GM18868 (cell line): ENCODE results near the gene C1orf50.
"Not testable (repeated sequence)": the region's sequence is repeated elsewhere in the genome, so short reads cannot be mapped to it uniquely, and the experiment has no call there.

Experiments used
- ATAC-seq: cut with Tn5 transposase; IDR thresholded peaks from one replicate; pipeline ENCODE4 v1.9.1; 2021; ENCODE audit warnings: mild to moderate bottlenecking, moderate library complexity; ENCODE audit not compliant: unreplicated experiment

C1orf50 gene

GRCh38 chr1:42739753-42740700, 27.0 kb upstream of the C1orf50 start, which contains the start of gene CLDN19:
Gene CLDN19, minus strand, starts transcription at chr1:42740236. Its CDS starts 173 bp downstream, at chr1:42740063.
- ATAC-seq, result no peak

DNA sequence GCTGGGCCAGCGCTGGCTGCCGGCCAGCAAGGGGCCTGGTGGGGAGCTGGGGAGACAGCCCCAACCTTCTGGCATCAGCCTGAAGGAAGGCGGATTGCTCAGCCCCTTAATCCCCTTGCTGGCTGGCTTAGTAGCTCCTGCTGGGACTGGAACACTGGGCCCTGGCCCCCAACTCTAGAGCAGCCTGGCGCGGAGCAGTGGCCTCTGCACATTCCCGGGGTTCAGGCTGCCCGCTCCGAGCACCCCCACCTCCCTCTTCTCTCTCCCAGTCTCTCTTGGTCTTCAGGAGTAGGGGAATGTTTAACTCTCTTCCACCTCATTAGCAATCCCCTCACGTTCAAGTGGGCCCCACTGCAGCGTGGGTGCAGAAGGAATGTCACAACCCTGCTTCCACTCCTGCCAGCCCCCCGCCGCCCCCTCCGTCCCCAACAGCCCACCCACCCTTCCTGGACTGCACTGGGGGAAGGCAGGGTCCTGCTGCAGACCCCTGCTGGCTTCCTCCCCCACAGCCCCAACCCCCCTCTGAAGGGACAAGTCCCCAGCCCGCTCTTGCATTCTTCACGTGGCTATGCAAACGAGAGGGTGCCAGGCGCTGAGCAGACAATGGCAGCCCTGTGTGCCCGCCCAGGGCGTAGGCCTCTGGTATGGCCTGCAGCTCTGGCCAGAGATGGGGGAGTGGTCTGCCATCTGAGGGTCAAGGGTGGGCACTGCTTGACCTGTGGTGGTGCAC, 26.0 kb upstream of the C1orf50 start:
- no peak for ATAC-seq

DNA sequence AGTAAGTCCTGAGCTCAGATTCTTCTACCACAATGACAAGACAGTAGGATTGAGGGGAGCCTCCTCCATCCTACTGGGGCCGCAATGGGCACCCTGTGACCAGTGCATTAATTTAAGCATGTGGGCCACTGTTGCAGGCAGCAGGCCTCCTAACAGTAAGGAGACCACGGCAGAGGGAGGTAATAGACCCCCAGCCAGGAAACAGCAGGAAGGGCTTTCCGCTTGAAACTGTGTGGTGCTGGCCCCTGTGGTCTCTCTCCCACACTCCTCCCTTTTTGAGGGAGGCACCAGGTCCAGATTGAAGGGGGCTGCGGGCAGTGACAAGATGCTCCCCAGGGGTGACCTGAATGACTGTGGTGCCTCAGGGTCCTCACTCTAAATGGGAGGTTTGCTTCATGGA, 25.3 kb upstream of the C1orf50 start:
- ATAC-seq, result no peak

DNA sequence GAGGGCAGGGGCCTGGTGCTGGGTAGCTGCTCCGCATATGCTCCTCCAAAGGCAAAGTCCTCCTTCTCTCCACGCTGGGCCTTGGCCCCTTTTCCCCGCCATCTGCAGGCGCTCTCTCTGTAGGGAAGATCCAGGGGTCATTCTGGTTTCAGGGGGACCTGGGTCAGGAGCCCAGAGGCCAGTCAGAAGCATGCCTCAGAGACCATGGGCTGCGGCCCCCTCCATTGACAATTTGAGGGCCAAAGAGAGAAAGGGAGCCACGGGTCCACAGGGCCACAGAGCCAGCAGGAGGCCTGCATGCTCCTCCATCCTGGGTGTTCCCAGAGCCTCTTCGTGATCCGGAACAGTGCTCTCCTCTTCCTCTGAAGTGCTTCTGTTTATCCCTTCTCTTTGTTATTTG, 24.9 kb upstream of the C1orf50 start:
- ATAC-seq, result no peak

- ATAC-seq, result no peak
These were observed 24.3 kb upstream of the C1orf50 start for GRCh38 chr1:42742617-42743316.

GRCh38 chr1:42743317-42744147, 23.5 kb upstream of the C1orf50 start:
- ATAC-seq, result no peak

GRCh38 chr1:42744148-42744413, 23.0 kb upstream of the C1orf50 start:
- ATAC-seq, result no peak

- no peak for ATAC-seq
These were observed 21.2 kb upstream of the C1orf50 start for GRCh38 chr1:42745851-42746250.

GRCh38 chr1:42746436-42747105, 20.5 kb upstream of the C1orf50 start:
- no peak for ATAC-seq

DNA sequence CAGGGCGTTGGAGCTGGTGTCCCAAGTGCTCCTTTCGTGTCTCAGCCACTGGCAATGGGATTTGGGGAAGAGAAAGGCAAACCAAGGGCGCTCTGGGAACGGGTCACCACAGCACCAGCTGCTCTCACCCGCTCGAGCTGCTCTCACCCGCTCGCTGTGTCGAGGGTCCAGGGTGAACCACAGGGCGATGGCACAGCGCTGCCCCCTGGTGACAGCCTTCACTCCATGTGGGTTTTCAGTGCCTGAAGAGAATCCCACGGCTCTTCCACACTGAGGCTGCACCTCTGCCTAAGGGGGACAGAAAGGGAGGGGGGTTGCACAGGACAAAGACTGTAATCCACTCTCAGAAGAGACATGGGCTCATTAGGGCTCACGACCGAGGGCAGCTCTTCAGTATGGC, 19.9 kb upstream of the C1orf50 start:
- no peak for ATAC-seq

DNA sequence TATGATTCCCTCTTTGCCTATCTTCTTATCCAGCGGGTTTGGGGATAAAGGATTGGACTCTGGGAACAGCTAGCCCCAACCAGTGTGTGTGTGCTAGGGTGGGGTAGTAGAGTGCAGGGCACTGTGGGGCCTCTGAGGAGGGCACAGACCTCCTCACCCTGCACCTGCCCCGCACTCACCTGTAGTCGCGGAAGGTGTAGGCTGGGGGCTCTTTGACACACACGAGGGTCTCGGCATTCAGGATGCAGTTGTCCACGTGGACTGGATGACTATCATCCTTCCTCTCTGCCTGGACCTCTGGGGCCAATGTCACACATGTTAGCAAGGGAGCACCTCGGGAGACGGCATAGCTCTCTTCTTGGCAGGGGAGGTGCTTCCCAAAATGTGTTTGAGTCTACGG, 19.0 kb upstream of the C1orf50 start:
- ATAC-seq, result no peak

GRCh38 chr1:42748461-42749410, 18.3 kb upstream of the C1orf50 start:
- no peak for ATAC-seq

GRCh38 chr1:42750041-42750440, 17.0 kb upstream of the C1orf50 start:
- ATAC-seq, result no peak

DNA sequence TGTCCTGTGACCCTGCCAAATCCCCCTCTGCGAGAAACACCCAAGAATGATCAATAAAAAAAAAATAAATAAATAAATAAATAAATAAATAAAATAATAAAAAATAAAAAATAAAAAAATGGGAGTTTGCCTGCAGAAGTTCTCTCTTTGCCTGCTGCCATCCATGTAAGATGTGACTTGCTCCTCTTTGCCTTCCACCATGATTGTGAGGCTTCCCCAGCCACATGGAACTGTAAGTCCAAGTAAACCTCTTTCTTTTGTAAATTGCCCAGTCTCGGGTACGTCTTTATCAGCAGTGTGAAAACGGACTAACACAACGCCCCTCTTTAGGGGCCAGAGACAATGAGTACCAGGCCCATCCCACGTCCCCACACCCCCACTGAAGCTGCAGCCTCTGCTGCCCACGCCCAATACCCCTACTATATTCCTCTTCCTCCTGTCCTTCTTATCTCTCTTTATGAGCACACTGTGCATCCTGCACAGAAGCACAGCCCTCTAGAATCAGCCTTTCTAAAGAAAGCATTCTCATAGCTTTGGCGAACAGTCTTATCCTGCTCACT, 15.5 kb upstream of the C1orf50 start:
- ATAC-seq, result not testable (repeated sequence)

GRCh38 chr1:42752284-42752683, 14.8 kb upstream of the C1orf50 start:
- no peak for ATAC-seq

- ATAC-seq, result no peak
These were observed 14.0 kb upstream of the C1orf50 start for GRCh38 chr1:42753070-42753469.

- ATAC-seq, result no peak
These were observed 9.8 kb upstream of the C1orf50 start for GRCh38 chr1:42756956-42757891.

- ATAC-seq, result no peak
These were observed 9.2 kb upstream of the C1orf50 start for GRCh38 chr1:42757892-42758275.
